Measurements from ENCODE around the gene UAP1.
"Not testable (repeated sequence)": the region's sequence is repeated elsewhere in the genome, so short reads cannot be mapped to it uniquely, and the experiment has no call there.

The UAP1 gene

DNA sequence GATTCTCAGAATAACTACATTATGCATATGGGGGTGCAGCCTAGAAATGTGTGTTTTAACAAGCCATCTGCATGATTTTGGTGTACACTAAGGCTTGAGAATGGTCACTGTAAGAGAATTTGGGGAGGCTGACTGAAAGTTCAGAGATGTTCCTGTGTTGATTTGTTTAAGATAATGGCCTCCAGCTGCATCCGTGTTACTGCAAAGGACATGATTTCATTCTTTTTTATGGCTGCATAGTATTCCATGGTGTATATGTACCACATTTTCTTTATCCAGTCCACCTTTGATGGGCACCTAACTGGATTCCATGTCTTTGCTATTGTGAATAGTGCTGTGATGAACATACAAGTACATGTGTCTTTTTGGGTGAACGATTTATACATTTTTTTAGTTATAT, 41.6 kb downstream of the UAP1 start:
- DNase-seq; in situ Hi-C loops (cut with MboI; ENCODE audit: low pct_unique_long_range_greater_than_20kb, low sequenced_read_pairs): not testable (repeated sequence)

- no peak for DNase-seq
- in situ Hi-C loops (cut with MboI; ENCODE audit: low pct_unique_long_range_greater_than_20kb, low sequenced_read_pairs) = no loop called here
These were observed 43.9 kb downstream of the UAP1 start for GRCh38 chr1:162605225-162605927.

DNA sequence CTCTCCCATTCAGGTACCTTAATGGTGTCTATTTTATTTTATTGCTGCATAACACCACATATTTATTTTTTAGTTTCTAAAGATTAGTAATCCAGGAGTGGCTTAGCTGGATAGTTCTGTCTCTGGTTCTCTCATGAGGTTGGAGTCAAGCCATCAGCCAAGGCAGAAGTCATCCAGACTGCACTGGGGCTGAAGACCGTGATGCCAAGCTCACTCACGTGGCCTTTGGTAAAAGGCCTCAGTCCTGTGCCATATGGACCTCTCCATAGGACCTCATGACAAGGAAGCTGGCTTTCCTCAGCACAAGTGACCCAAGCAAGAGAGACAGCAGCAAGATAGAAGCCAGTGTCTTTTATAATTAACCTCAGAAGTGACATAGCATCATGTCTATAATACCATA, 47.8 kb downstream of the UAP1 start:
- in situ Hi-C loops (cut with MboI; ENCODE audit: low pct_unique_long_range_greater_than_20kb, low sequenced_read_pairs) = no loop called here
- no peak for DNase-seq

- in situ Hi-C loops (cut with MboI; ENCODE audit: low pct_unique_long_range_greater_than_20kb, low sequenced_read_pairs) = no loop called here
- DNase-seq = no peak
These were observed 51.3 kb downstream of the UAP1 start for GRCh38 chr1:162612606-162613400.

GRCh38 chr1:162616848-162617247, 55.3 kb downstream of the UAP1 start:
- no peak for DNase-seq
- in situ Hi-C loops (cut with MboI; ENCODE audit: low pct_unique_long_range_greater_than_20kb, low sequenced_read_pairs) = no loop called here

- in situ Hi-C loops (cut with MboI; ENCODE audit: low pct_unique_long_range_greater_than_20kb, low sequenced_read_pairs) = no loop called here
- DNase-seq = no peak
These were observed 56.0 kb downstream of the UAP1 start for GRCh38 chr1:162617513-162617912.

GRCh38 chr1:162619076-162619475, 57.6 kb downstream of the UAP1 start:
- in situ Hi-C loops (cut with MboI; ENCODE audit: low pct_unique_long_range_greater_than_20kb, low sequenced_read_pairs) = no loop called here
- no peak for DNase-seq

DNA sequence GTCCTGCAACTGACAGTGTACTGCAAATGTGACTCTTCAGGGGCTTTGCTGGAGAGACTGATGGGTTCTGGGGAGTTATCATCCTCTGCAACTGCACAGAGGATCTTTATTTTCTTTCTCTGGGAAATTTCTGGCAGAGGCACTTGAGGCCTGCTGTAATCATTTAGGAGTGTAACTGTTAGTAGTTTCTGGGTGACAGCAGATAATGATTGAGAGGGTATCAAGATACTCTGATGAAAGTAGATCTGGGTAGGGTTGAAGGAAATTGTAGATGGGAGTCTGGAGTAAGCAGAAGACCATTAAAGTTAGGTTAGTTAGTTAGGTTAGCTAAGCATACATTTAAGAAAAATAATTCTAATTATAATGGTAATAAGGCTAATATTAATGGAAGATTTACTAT, 59.7 kb downstream of the UAP1 start:
- in situ Hi-C loops (cut with MboI; ENCODE audit: low pct_unique_long_range_greater_than_20kb, low sequenced_read_pairs) = no loop called here
- DNase-seq = no peak

DNA sequence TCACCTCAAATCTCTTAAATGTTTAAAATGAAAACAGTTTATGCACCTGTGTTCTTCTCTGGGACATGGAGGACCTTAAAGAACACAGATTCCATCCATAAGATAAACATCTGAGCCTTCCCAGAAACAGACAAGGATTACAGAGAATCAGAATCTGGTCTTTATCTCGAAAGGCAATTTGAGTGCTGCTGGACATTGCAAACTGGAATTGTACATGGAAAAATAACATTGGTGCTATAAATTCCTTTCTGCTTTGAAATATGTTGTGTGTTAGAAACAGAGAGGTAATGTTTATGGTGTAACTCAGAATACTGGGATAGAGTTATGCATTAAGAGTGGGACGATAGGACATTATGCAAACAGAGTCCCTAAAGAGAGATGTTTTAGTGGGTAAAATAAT, 64.2 kb downstream of the UAP1 start:
- DNase-seq = no peak
- in situ Hi-C loops (cut with MboI; ENCODE audit: low pct_unique_long_range_greater_than_20kb, low sequenced_read_pairs) = no loop called here

DNA sequence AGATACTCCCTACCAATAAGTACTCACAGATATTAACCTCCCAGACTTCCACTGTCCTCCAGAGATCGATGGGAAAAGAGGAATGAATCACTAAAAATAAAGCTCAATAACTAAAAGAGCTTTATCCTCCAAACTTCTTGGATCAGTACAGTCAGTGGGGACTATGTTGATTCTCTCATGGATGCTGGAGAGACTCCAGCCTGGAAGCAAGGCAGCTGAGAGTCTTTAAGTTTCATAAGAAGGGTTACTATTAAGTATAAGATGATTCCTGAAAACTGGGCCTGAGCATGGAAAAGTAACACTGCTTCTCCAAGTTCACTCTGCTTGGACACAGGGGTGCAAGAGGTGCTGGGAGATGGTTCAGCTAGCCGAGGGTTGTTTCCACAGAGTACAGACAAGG, 64.6 kb downstream of the UAP1 start:
- in situ Hi-C loops (cut with MboI; ENCODE audit: low pct_unique_long_range_greater_than_20kb, low sequenced_read_pairs) = no loop called here
- no peak for DNase-seq

DNA sequence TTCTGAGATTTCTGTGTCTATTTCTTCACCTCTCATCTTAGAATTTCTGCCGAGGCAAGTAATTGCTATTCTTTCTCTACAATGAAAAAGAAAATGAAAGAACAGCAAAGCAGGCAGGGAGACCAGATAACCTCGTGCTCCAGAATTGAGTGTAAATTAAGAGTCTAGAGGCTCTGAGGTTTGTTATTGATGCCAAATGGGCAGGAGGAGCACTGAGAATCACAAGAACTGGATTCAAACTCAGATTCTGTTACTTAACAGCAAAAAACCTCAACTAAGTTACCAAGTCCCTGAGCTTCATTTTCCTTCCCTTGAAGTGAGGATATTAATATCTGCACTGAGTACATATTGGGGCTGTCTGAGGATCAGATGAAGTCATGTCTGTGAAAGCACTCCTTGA, 65.2 kb downstream of the UAP1 start:
- in situ Hi-C loops (cut with MboI; ENCODE audit: low pct_unique_long_range_greater_than_20kb, low sequenced_read_pairs) = no loop called here
- DNase-seq = no peak

GRCh38 chr1:162627662-162628296, 66.3 kb downstream of the UAP1 start:
- peak; percentile 11 for DNase-seq
- in situ Hi-C loops (cut with MboI; ENCODE audit: low pct_unique_long_range_greater_than_20kb, low sequenced_read_pairs) = no loop called here

DNA sequence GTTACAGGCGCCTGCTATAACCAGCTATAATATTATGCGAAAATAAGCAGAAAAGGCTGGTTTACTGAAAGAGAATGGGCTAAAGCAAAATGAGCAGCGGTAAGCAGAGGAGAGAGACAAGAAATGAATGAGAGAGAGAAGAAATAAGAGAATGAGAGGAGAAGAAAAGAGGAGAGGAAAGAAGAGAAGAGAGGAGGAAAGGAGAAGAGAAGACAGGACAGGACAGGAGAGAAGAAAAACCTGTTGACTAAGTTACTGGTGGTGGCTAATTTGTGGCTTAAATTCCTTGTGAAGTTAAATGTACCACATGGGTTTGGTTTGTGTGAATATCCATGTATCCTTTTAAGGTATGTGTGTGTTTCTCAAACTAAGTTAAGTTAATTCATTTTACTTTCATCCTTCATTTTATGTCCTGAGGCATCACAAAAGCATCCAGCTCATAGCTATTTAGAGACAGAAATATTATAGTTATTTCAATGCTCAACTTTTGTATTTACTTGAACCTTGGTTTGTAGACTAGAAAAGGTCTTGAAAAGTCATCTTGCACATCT, 67.6 kb downstream of the UAP1 start:
- in situ Hi-C loops (cut with MboI; ENCODE audit: low pct_unique_long_range_greater_than_20kb, low sequenced_read_pairs) = no loop called here
- DNase-seq = no peak

GRCh38 chr1:162629651-162630050, 68.1 kb downstream of the UAP1 start:
- no peak for DNase-seq
- in situ Hi-C loops (cut with MboI; ENCODE audit: low pct_unique_long_range_greater_than_20kb, low sequenced_read_pairs) = no loop called here

DNA sequence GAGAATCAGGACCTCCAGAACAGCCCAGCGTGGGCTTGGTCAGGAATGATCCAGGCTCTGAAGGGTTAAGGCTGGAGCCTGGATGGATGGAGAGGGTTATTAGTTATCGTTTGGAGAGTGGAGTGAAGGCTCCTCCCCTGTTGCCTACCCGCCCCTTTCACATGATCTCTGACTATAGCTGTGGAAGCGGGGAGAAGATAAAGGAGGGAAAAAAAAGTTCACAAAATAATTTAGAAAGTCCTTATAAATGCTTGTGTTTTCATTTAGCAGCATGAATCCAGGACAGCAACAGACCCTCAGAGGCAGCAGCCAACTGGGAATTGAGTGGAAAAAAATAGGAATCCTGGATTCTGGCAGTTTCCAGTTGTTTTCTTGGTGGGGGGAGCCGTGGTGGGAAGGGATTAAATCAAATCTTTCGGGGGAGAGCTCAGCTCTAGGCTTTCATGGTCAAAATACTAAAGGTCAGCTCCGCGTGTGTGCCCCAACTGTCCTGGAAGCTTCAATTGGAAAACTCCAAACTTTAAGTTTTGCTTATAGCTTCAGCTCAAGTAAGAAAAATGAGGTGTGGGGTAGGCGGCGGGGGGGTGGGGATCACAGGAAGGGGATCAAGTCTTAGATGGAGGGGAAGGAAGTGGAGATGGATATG, 70.1 kb downstream of the UAP1 start:
- in situ Hi-C loops (cut with MboI; ENCODE audit: low pct_unique_long_range_greater_than_20kb, low sequenced_read_pairs) = no loop called here
- no peak for DNase-seq

- in situ Hi-C loops (cut with MboI; ENCODE audit: low pct_unique_long_range_greater_than_20kb, low sequenced_read_pairs) = no loop called here
- no peak for DNase-seq
These were observed 70.7 kb downstream of the UAP1 start, which contains the start of gene DDR2 for GRCh38 chr1:162632217-162632666. Gene DDR2 (plus strand): TSS chr1:162632464. CDS start chr1:162719064, 86,600 bp downstream.

GRCh38 chr1:162632698-162633080, 71.2 kb downstream of the UAP1 start:
- DNase-seq = no peak
- in situ Hi-C loops (cut with MboI; ENCODE audit: low pct_unique_long_range_greater_than_20kb, low sequenced_read_pairs) = no loop called here

- in situ Hi-C loops (cut with MboI; ENCODE audit: low pct_unique_long_range_greater_than_20kb, low sequenced_read_pairs) = no loop called here
These were observed 71.7 kb downstream of the UAP1 start for GRCh38 chr1:162633081-162633762.

GRCh38 chr1:162635418-162635817, 73.9 kb downstream of the UAP1 start:
- in situ Hi-C loops (cut with MboI; ENCODE audit: low pct_unique_long_range_greater_than_20kb, low sequenced_read_pairs) = no loop called here
- DNase-seq = no peak

More at GRCh38 chr1:162633081-162633762, 71.7 kb downstream of the UAP1 start:
- no peak for DNase-seq
